HL-60 (cell line): ENCODE results near the gene SERPINA4.

Experiments used
- DNase-seq, 2 experiments: peaks; one replicate each; pipeline ENCODE4 v3.0.0-alpha.2; 2010 to 2020; ENCODE audit warnings: low read depth in 1 of 2, low spot score in 1 of 2
- H3K27ac ChIP-seq: fragments of 250-450 bp; sonication (Bioruptor Pico); replicated peaks from 2 replicates; pipeline ENCODE4 v1.5.1; 2020; ENCODE audit warnings: mild to moderate bottlenecking, moderate library complexity
- H3K27me3 ChIP-seq: fragments of 250-450 bp; sonication (Bioruptor Pico); 2 replicates; pipeline ENCODE4 v1.5.1; 2021; ENCODE audit warnings: mild to moderate bottlenecking, moderate library complexity; ENCODE audit not compliant: insufficient read depth, poor library complexity, severe bottlenecking
- H3K4me3 ChIP-seq: replicated peaks from 2 replicates; pipeline ENCODE4 v1.5.1; 2011; ENCODE audit warnings: mild to moderate bottlenecking, control low read depth, low read length; ENCODE audit not compliant: insufficient read depth
- CTCF ChIP-seq: IDR thresholded peaks from one replicate; pipeline ENCODE4 v1.5.1; 2011; ENCODE audit warnings: low read length, control low read depth, inconsistent platforms; ENCODE audit not compliant: insufficient read depth
- GABPA ChIP-seq: IDR thresholded peaks from 2 replicates; pipeline ENCODE4 v1.6.1; 2012; ENCODE audit warnings: low read depth
- POLR2AphosphoS5 ChIP-seq: IDR thresholded peaks from 2 replicates; pipeline ENCODE4 v1.6.1; 2012; ENCODE audit warnings: low read depth
- REST ChIP-seq: IDR thresholded peaks from 2 replicates; pipeline ENCODE4 v1.6.1; 2012; ENCODE audit warnings: low read depth; ENCODE audit not compliant: insufficient replicate concordance
- SPI1 ChIP-seq: IDR thresholded peaks from 2 replicates; pipeline ENCODE4 v1.6.1; 2012; ENCODE audit warnings: low read depth, mild to moderate bottlenecking, borderline replicate concordance

SERPINA4 gene

GRCh38 chr14:94515856-94516255, 45.4 kb upstream of the SERPINA4 start:
- Histone ChIP-seq H3K27me3 (no peaks in the 10 kb centered on the region), H3K4me3 (no peak overlapping the region), H3K27ac (no peak overlapping the region)
- DNase-seq: no peak
- TF ChIP-seq GABPA (no peak), REST (no peak), POLR2AphosphoS5 (no peak), SPI1 (no peak), CTCF (no peak)

GRCh38 chr14:94517248-94517640, 44.0 kb upstream of the SERPINA4 start:
- DNase-seq: no peak
- Histone ChIP-seq H3K4me3 (no peak overlapping the region), H3K27me3 (no peaks in the 10 kb centered on the region), H3K27ac (no peak overlapping the region)
- TF ChIP-seq CTCF (no peak), POLR2AphosphoS5 (no peak)

GRCh38 chr14:94517641-94518257, 43.5 kb upstream of the SERPINA4 start:
- Histone ChIP-seq H3K4me3 (no peak overlapping the region), H3K27ac (no peak overlapping the region), H3K27me3 (no peaks in the 10 kb centered on the region)
- TF ChIP-seq SPI1 (no peak), REST (no peak), GABPA (no peak), CTCF (no peak), POLR2AphosphoS5 (no peak)
- DNase-seq: no peak
